ENCODE data around the gene LTB.

LTB gene

GRCh38 chr6:31575335-31575901, 6.8 kb downstream of the LTB start, which contains the start of gene TNF:
Gene TNF, plus strand, starts transcription at chr6:31575565. Its CDS starts 177 bp downstream, at chr6:31575742.
- no peak for DNase-seq (ENCODE audit: low read depth)

- DNase-seq (ENCODE audit: low read depth) = no peak
Observed at GRCh38 chr6:31574106-31575061, 7.8 kb downstream of the LTB start.

GRCh38 chr6:31573239-31574105, 8.8 kb downstream of the LTB start:
- no peak for DNase-seq (ENCODE audit: low read depth)

- DNase-seq (ENCODE audit: low read depth) = no peak
Observed at GRCh38 chr6:31572041-31572911, 9.9 kb downstream of the LTB start, which contains the start of gene LTA. Gene LTA, plus strand, starts transcription at chr6:31572289. Its CDS starts 454 bp downstream, at chr6:31572743.

GRCh38 chr6:31569861-31570536, 12.2 kb downstream of the LTB start:
- DNase-seq (ENCODE audit: low read depth) = no peak

- DNase-seq (ENCODE audit: low read depth) = no peak
Observed at GRCh38 chr6:31568537-31568961, 13.7 kb downstream of the LTB start.

- no peak for DNase-seq (ENCODE audit: low read depth)
Observed at GRCh38 chr6:31567531-31568370, 14.5 kb downstream of the LTB start.

GRCh38 chr6:31560697-31561058, 21.5 kb downstream of the LTB start:
- no peak for DNase-seq (ENCODE audit: low read depth)

GRCh38 chr6:31559958-31560696, 22.1 kb downstream of the LTB start:
- no peak for DNase-seq (ENCODE audit: low read depth)

- DNase-seq (ENCODE audit: low read depth) = no peak
Observed at GRCh38 chr6:31559606-31559957, 22.6 kb downstream of the LTB start.

- DNase-seq (ENCODE audit: low read depth) = no peak
Observed at GRCh38 chr6:31558631-31559500, 23.4 kb downstream of the LTB start.

- no peak for DNase-seq (ENCODE audit: low read depth)
Observed at GRCh38 chr6:31558318-31558625, 24.0 kb downstream of the LTB start.

GRCh38 chr6:31557443-31558317, 24.5 kb downstream of the LTB start:
- DNase-seq (ENCODE audit: low read depth) = no peak

- DNase-seq (ENCODE audit: low read depth) = no peak
Observed at GRCh38 chr6:31556307-31556706, 25.9 kb downstream of the LTB start.

- DNase-seq (ENCODE audit: low read depth) = peak; percentile 47
Observed at GRCh38 chr6:31551371-31551770, 30.9 kb downstream of the LTB start.

GRCh38 chr6:31548544-31548873, 33.7 kb downstream of the LTB start:
- DNase-seq (ENCODE audit: low read depth) = no peak

- no peak for DNase-seq (ENCODE audit: low read depth)
Observed at GRCh38 chr6:31547727-31548543, 34.3 kb downstream of the LTB start.

Measured in stimulated activated CD8-positive, alpha-beta memory T cell treated with anti-CD3 and anti-CD28 coated beads, Interleukin-15, amount 100 ng/mL, for 1 hour (primary cell).